ENCODE results near the gene AUNIP.
A peak's percentile ranks its signal among the peaks of the same experiment; 100 is the strongest.

The AUNIP gene

DNA sequence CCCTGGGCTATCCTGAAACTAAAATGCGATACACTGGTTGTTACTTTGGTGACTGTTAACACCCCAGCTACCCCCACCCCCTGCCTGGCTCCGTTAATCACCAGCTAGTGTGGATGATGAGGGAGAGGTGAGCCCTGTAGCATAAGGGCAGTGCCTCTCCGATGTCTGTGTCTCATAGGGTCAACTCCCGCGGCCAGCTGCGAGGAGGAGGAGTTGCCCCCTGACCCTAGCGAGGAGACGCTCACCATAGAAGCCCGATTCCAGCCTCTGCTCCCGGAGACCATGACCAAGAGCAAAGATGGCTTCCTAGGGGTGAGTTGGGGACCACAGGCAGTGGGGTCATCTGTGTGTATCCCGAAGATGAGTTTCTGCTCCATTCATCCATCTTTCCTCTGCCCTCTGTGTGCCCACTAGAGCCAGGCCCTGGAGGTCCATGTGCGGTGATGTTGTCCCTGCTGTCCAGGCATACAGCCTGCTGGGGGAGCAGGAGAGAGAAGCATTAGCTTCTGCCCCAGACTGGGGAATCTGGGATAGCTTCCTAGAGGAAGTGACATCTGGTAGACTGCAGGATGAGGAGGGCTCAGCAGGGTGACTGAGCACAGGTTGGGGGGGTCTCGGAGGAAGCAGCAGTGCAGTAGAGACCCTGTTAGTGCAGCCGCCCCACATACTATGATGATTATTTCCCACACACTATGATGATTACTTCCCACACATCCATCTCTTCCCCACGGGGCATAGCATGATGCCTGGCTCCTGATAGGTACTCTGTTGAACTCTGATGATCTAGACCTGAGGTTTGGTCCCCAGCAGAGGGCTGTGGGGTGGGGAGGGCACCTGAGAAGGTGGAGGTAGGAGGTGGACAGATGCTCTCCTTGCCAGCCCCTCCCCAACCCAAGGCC lies 54.0 kb downstream of the AUNIP start:
- CTCF ChIA-PET = interaction anchor here (0.7 kb wide), 1 partner anchor 435 kb away, joined by 3 read pairs; no protein-coding TSS in a partner anchor
- Histone ChIP-seq H3K4me3 (ENCODE audit: low read depth, low read length) (no peak overlapping the region), H3K27ac (ENCODE audit: extremely low read depth, low read depth, low read length) (no peak overlapping the region), H3K9me3 (ENCODE audit: control insufficient read depth, insufficient read depth, low read depth, low read length) (no peaks in the 10 kb centered on the region), H3K36me3 (ENCODE audit: control insufficient read depth in 2 of 2, insufficient read depth in 1 of 2, low read length in 2 of 2) (peaks cover 3 to 70% of the 10 kb centered on the region in 2 experiments; a peak in 2 of 3 replicates), H3K4me1 (ENCODE audit: control insufficient read depth, insufficient read depth, low read length) (no peaks in the 10 kb centered on the region; the same call in 1 of the 2 replicates)
- POLR2A ChIA-PET = no interaction called here
- TF ChIP-seq ZNF560 (tag by site-specific recombination; IDR thresholded peaks at IDR 0.05; ENCODE audit: borderline replicate concordance) (no peak), ZNF777 (tag by site-specific recombination; IDR thresholded peaks at IDR 0.05; ENCODE audit: borderline replicate concordance) (no peak), ZFHX2 (tag by site-specific recombination; conservative IDR thresholded peaks at IDR 0.05) (peak; percentile 70; the same call in 1 of the 2 replicates), GLIS2 (tag by site-specific recombination; IDR thresholded peaks at IDR 0.05) (no peak)
- TF ChIP-seq, protein P1, sequence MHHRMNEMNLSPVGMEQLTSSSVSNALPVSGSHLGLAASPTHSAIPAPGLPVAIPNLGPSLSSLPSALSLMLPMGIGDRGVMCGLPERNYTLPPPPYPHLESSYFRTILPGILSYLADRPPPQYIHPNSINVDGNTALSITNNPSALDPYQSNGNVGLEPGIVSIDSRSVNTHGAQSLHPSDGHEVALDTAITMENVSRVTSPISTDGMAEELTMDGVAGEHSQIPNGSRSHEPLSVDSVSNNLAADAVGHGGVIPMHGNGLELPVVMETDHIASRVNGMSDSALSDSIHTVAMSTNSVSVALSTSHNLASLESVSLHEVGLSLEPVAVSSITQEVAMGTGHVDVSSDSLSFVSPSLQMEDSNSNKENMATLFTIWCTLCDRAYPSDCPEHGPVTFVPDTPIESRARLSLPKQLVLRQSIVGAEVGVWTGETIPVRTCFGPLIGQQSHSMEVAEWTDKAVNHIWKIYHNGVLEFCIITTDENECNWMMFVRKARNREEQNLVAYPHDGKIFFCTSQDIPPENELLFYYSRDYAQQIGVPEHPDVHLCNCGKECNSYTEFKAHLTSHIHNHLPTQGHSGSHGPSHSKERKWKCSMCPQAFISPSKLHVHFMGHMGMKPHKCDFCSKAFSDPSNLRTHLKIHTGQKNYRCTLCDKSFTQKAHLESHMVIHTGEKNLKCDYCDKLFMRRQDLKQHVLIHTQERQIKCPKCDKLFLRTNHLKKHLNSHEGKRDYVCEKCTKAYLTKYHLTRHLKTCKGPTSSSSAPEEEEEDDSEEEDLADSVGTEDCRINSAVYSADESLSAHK (tag by site-specific recombination; IDR thresholded peaks at IDR 0.05) = no peak

DNA sequence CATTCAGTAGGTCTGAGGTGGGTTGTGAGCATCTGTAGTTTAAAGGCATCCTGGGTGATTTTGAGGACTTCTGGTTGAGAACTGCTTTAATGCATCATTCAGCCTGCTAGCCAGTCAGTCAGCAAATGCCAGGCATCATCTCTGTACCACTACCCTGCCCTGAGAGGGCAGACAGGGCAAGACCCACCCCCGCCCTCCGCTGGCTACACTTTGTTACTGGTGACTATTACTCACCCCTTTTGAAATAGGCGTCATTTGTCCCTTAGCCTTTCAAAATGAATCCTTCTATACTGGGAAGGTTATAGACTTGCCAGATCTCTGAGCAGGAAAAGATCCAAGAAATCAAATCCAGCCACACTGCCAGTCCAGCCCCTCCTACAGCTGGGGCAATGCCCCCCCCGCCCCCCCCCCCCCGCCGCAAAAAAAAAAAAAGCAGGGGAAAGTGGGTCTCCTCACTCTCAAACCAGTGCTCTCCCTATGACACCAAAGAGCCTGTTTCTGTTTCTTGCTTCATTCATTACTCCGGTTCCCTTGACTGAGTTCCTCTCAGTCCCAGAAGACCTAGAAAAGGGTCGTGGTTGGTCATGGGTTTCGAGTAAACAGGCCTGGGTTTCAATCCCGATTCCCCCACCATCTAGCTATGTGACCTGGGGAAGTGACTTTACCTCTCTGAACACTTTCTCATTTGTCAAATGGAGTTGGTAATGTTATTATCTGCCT lies 54.9 kb downstream of the AUNIP start:
- POLR2A ChIA-PET = no interaction called here
- no peak overlapping the region for H3K27ac ChIP-seq (ENCODE audit: extremely low read depth, low read depth, low read length)
- no peaks in the 10 kb centered on the region for H3K9me3 ChIP-seq (ENCODE audit: control insufficient read depth, insufficient read depth, low read depth, low read length)
- peaks cover 3 to 61% of the 10 kb centered on the region in 2 experiments; a peak in 2 of 3 replicates for H3K36me3 ChIP-seq (ENCODE audit: control insufficient read depth in 2 of 2, insufficient read depth in 1 of 2, low read length in 2 of 2)
- TF ChIP-seq ZNF324 (tag by site-specific recombination; IDR thresholded peaks at IDR 0.05) (no peak), KLF1 (tag by site-specific recombination; IDR thresholded peaks at IDR 0.05) (no peak)
- no peak overlapping the region for H3K4me3 ChIP-seq (ENCODE audit: low read depth, low read length)
- peaks cover 2% of the 10 kb centered on the region; the same call in 1 of the 2 replicates for H3K4me1 ChIP-seq (ENCODE audit: control insufficient read depth, insufficient read depth, low read length)
- CTCF ChIA-PET = interaction anchor here (0.7 kb wide), 1 partner anchor 434 kb away, joined by 3 read pairs; no protein-coding TSS in a partner anchor

DNA sequence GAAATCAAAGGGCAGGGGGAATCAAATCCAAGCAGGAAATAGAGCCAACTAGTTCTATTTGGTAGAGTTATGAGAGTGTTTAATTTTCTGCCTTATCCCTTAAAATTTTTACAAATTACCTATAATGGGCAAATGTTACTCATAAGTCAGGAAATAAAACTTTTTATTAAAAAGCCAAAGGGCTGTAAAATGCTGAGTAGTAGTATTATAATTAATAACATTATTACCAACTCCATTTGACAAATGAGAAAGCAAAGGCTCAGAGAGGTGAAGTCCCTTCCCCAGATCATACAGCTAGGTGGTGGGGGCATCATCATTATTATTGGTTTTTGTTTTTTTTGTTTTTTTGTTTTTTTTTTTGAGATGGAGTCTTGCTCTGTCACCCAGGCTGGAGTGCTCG lies 55.9 kb downstream of the AUNIP start:
- TF ChIP-seq ZNF354C (tag by site-specific recombination; IDR thresholded peaks at IDR 0.05; ENCODE audit: borderline replicate concordance, low read depth) (no peak), KLF16 (tag by site-specific recombination; IDR thresholded peaks at IDR 0.05) (no peak)
- H3K9me3 ChIP-seq (ENCODE audit: control insufficient read depth, insufficient read depth, low read depth, low read length) = no peaks in the 10 kb centered on the region
- POLR2A ChIA-PET = interaction anchor here (0.6 to 1.1 kb wide), 3 partner anchors 15 to 571 kb away, joined by 3 to 6 read pairs (median 3); partner anchors contain the start of gene SYF2

DNA sequence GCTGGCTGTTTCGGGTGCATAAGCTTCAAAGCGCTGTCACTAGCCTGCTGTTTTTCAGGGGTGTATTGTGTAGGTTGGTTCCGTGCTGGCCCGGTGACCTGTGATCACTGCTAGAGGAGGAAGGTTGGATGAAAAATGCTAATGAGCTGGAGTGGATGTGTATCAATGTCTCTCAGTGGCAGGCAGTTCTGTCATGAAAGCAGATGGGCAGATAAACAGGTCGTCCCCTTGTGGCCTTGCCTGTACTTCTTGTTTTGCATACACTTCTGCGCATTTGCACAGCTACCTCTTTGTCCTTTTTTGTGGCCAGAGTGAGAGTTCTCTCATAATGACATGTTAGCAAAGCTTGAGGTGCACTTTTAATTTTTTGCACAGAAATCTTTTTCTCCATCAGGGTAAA lies 56.3 kb downstream of the AUNIP start:
- ChIA-PET CTCF (interaction anchor here (1.0 to 3.9 kb wide), 2 partner anchors 7 to 194 kb away, joined by 4 to 25 read pairs; no protein-coding TSS in a partner anchor), POLR2A (interaction anchor here (0.6 to 1.1 kb wide), 3 partner anchors 16 to 571 kb away, joined by 3 to 6 read pairs (median 3); partner anchors contain the start of gene SYF2)
- Histone ChIP-seq H3K4me1 (ENCODE audit: control insufficient read depth, insufficient read depth, low read length) (peaks cover 2% of the 10 kb centered on the region; the same call in 1 of the 2 replicates), H3K9me3 (ENCODE audit: control insufficient read depth, insufficient read depth, low read depth, low read length) (no peaks in the 10 kb centered on the region), H3K27ac (ENCODE audit: extremely low read depth, low read depth, low read length) (no peak overlapping the region), H3K36me3 (ENCODE audit: control insufficient read depth in 2 of 2, insufficient read depth in 1 of 2, low read length in 2 of 2) (peaks cover 3 to 47% of the 10 kb centered on the region in 2 experiments; a peak in 2 of 3 replicates), H3K4me3 (ENCODE audit: low read depth, low read length) (no peak overlapping the region)
- TF ChIP-seq ZNF600 (tag by site-specific recombination; IDR thresholded peaks at IDR 0.05) = no peak
- TF ChIP-seq ZBTB20 (tag by site-specific recombination; IDR thresholded peaks at IDR 0.05) = 0 out of 2 replicates have a peak, but pooled peaks have one; percentile 36

More for the DNA sequence above, 55.9 kb downstream of the AUNIP start:
- H3K4me3 ChIP-seq (ENCODE audit: low read depth, low read length) = no peak overlapping the region
- CTCF ChIA-PET = interaction anchor here (0.6 kb wide), 1 partner anchor 766 kb away, joined by 3 read pairs; no protein-coding TSS in a partner anchor
- H3K4me1 ChIP-seq (ENCODE audit: control insufficient read depth, insufficient read depth, low read length) = peaks cover 2% of the 10 kb centered on the region; the same call in 1 of the 2 replicates
- H3K27ac ChIP-seq (ENCODE audit: extremely low read depth, low read depth, low read length) = no peak overlapping the region
- H3K36me3 ChIP-seq (ENCODE audit: control insufficient read depth in 2 of 2, insufficient read depth in 1 of 2, low read length in 2 of 2) = peaks cover 3 to 51% of the 10 kb centered on the region in 2 experiments; a peak in 2 of 3 replicates
